OCI-LY1 (cell line): ENCODE data around the gene KIAA1143.

Source experiments
- H2AFZ ChIP-seq: fragments of 200-600 bp; sonication (generic), shearing (Covaris generic); 2 replicates; pipeline ENCODE4 v1.6.0; 2014; ENCODE audit warnings: antibody characterized with exemption, mild to moderate bottlenecking, low read length
- H3F3A ChIP-seq: fragments of 200-600 bp; sonication (generic), shearing (Covaris generic); 2 replicates; pipeline ENCODE4 v1.6.0; 2014; ENCODE audit warnings: mild to moderate bottlenecking, antibody characterized with exemption, low read length, moderate library complexity; ENCODE audit not compliant: insufficient read depth
- H3K27ac ChIP-seq: fragments of 200-600 bp; sonication (generic); 2 replicates; pipeline ENCODE4 v1.5.1; 2014; ENCODE audit warnings: low read length, mixed run types, mild to moderate bottlenecking, low read depth; ENCODE audit not compliant: poor library complexity, severe bottlenecking
- H3K27me3 ChIP-seq: fragments of 200-600 bp; sonication (generic); 2 replicates; pipeline ENCODE4 v1.6.0; 2014; ENCODE audit warnings: antibody characterized with exemption, mild to moderate bottlenecking, low read length, moderate library complexity; ENCODE audit not compliant: insufficient read depth
- H3K36me3 ChIP-seq: fragments of 200-600 bp; sonication (generic); 2 replicates; pipeline ENCODE4 v1.6.1; 2014; ENCODE audit warnings: mild to moderate bottlenecking, antibody characterized with exemption, low read length, moderate library complexity, mixed read lengths; ENCODE audit not compliant: insufficient read depth
- H3K4me1 ChIP-seq: fragments of 200-600 bp; sonication (generic); 2 replicates; pipeline ENCODE4 v1.5.1; 2014; ENCODE audit warnings: mild to moderate bottlenecking, low read length, moderate library complexity; ENCODE audit not compliant: insufficient read depth, severe bottlenecking
- H3K4me2 ChIP-seq: fragments of 200-600 bp; sonication (generic), shearing (Covaris generic); 2 replicates; pipeline ENCODE4 v1.6.1; 2014; ENCODE audit warnings: low read length
- H3K4me3 ChIP-seq: fragments of 200-600 bp; sonication (generic); 2 replicates; pipeline ENCODE4 v1.5.1; 2014; ENCODE audit warnings: low read length, low read depth, mild to moderate bottlenecking, mixed read lengths; ENCODE audit not compliant: poor library complexity, severe bottlenecking
- H3K79me2 ChIP-seq: fragments of 200-600 bp; shearing (Covaris generic); 2 replicates; pipeline ENCODE4 v1.6.1; 2016; ENCODE audit warnings: mixed run types, low read length, mixed read lengths; ENCODE audit not compliant: insufficient read depth
- H3K9ac ChIP-seq: fragments of 200-600 bp; sonication (generic), shearing (Covaris generic); 2 replicates; pipeline ENCODE4 v1.6.1; 2014; ENCODE audit warnings: mild to moderate bottlenecking, low read length, mixed read lengths
- H3K9me2 ChIP-seq: fragments of 200-600 bp; sonication (generic), shearing (Covaris generic); 2 replicates; pipeline ENCODE4 v1.6.1; 2014; ENCODE audit warnings: low read depth, mild to moderate bottlenecking, low read length, mixed read lengths
- H3K9me3 ChIP-seq: fragments of 200-600 bp; shearing (Covaris generic); 2 replicates; pipeline ENCODE4 v1.6.1; 2014; ENCODE audit warnings: low read length, mixed read lengths
- H4K20me1 ChIP-seq: fragments of 200-600 bp; sonication (generic), shearing (Covaris generic); 2 replicates; pipeline ENCODE4 v1.6.0; 2016; ENCODE audit warnings: mild to moderate bottlenecking, low read length; ENCODE audit not compliant: insufficient read depth
- EZH2 ChIP-seq: fragments of 200-600 bp; sonication (generic), shearing (Covaris generic); IDR thresholded peaks from 2 replicates; pipeline ENCODE4 v1.8.0; 2017; ENCODE audit warnings: borderline replicate concordance, mixed run types, mild to moderate bottlenecking, antibody characterized with exemption, low read length, moderate library complexity, mixed read lengths
- TF ChIP-seq, protein P1 (sequence below): fragments of 200-600 bp; sonication (generic), shearing (Covaris generic); IDR thresholded peaks from 2 replicates; pipeline ENCODE4 v1.5.1; 2017; ENCODE audit warnings: mild to moderate bottlenecking, antibody characterized with exemption, low read length, moderate library complexity, mixed read lengths

Gene KIAA1143

DNA sequence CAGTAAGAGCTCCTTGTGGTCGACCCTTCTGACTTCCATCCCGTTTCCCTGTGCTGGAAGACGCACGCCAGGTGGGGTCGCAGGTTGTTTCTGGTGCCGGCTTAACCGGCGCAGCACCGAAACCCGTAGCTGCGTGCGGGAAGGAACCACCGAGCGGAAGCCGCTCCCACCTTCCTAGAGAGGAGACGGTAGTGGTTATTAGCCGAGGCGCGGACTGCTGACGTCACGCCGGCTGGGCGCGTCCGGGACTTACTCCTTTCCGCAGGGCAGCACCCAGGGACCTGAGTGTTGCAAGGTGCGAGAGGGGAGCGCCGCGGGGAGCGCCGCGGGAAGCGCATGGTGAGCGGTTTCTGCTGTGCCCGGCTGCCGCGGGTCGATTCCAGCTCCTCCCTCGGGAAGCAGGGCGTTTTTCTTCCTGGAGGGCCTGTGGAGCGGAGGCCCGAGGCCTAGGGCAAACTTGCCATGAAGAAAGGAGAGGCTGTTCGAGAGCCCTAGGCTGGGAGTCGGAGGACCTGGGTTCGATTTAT is 32.0 kb downstream of the KIAA1143 start, which contains the start of gene ZNF501:
Gene ZNF501, plus strand, starts transcription at position 252 of the 527 bp plus-strand sequence. CDS start 4,787 bp downstream, outside the sequence.
- Histone ChIP-seq H3K9me2 (no peaks in the 10 kb centered on the region), H3K27me3 (no peaks in the 10 kb centered on the region), H3K4me1 (no peaks in the 10 kb centered on the region), H3F3A (no peaks in the 10 kb centered on the region), H3K79me2 (no peaks in the 10 kb centered on the region), H2AFZ (no peak within 1 kb of the TSS), H4K20me1 (no peaks in the 10 kb centered on the region), H3K9me3 (peaks cover 26% of the 10 kb centered on the region), H3K9ac (no peak within 1 kb of the TSS), H3K36me3 (no peaks in the 10 kb centered on the region), H3K4me3 (peak within 1 kb of the TSS; percentile 7), H3K27ac (no peak within 1 kb of the TSS), H3K4me2 (peak within 1 kb of the TSS; percentile 16; the same call in 1 of the 2 replicates)
- TF ChIP-seq, protein P1, sequence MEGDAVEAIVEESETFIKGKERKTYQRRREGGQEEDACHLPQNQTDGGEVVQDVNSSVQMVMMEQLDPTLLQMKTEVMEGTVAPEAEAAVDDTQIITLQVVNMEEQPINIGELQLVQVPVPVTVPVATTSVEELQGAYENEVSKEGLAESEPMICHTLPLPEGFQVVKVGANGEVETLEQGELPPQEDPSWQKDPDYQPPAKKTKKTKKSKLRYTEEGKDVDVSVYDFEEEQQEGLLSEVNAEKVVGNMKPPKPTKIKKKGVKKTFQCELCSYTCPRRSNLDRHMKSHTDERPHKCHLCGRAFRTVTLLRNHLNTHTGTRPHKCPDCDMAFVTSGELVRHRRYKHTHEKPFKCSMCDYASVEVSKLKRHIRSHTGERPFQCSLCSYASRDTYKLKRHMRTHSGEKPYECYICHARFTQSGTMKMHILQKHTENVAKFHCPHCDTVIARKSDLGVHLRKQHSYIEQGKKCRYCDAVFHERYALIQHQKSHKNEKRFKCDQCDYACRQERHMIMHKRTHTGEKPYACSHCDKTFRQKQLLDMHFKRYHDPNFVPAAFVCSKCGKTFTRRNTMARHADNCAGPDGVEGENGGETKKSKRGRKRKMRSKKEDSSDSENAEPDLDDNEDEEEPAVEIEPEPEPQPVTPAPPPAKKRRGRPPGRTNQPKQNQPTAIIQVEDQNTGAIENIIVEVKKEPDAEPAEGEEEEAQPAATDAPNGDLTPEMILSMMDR, result no peak
- TF ChIP-seq EZH2, result no peak

DNA sequence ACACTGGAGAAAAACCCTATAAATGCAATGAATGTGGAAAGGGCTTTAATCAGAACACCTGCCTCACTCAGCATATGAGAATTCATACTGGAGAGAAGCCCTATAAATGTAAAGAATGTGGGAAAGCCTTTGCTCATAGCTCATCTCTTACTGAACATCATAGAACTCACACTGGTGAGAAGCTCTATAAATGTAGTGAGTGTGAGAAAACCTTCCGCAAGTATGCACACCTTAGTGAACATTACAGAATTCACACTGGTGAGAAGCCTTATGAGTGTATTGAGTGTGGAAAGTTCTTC is 39.4 kb downstream of the KIAA1143 start:
- peaks cover 43% of the 10 kb centered on the region for H3K9me3 ChIP-seq
- TF ChIP-seq EZH2, result no peak
- TF ChIP-seq, protein P1, result no peak

DNA sequence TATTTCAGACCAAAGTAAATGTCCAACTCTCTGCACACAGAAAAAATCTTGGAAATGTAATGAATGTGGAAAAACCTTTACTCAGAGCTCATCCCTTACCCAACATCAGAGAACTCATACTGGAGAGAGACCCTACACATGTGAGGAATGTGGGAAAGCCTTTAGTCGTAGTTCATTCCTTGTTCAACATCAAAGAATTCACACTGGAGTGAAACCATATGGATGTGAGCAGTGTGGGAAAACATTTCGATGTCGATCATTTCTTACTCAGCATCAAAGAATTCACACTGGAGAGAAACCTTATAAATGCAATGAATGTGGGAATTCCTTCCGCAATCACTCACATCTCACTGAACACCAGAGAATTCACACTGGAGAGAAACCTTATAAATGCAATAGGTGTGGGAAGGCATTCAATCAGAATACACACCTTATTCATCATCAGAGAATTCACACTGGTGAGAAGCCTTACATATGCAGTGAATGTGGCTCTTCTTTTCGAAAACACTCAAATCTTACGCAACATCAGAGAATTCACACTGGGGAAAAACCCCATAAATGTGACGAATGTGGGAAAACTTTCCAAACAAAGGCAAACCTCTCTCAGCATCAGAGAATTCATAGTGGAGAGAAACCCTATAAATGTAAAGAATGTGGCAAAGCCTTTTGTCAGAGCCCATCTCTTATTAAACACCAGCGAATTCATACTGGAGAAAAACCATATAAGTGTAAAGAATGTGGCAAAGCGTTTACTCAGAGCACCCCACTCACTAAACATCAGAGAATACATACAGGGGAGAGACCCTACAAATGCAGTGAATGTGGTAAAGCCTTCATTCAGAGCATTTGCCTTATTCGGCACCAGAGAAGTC is 40.0 kb downstream of the KIAA1143 start:
- peaks cover 46% of the 10 kb centered on the region for H3K9me3 ChIP-seq

More for the DNA sequence above, 39.4 kb downstream of the KIAA1143 start:
- Histone ChIP-seq H3K9ac (no peak overlapping the region), H3K4me1 (no peaks in the 10 kb centered on the region), H3K4me2 (no peak overlapping the region), H3F3A (no peaks in the 10 kb centered on the region), H2AFZ (no peak overlapping the region), H3K36me3 (no peaks in the 10 kb centered on the region), H3K4me3 (no peak overlapping the region), H3K9me2 (no peaks in the 10 kb centered on the region), H4K20me1 (no peaks in the 10 kb centered on the region), H3K79me2 (no peaks in the 10 kb centered on the region), H3K27ac (no peak overlapping the region), H3K27me3 (no peaks in the 10 kb centered on the region)

More for the DNA sequence above, 40.0 kb downstream of the KIAA1143 start:
- H3K9me2 ChIP-seq, result no peaks in the 10 kb centered on the region
- H3K27me3 ChIP-seq, result no peaks in the 10 kb centered on the region
- H3F3A ChIP-seq, result no peaks in the 10 kb centered on the region
- no peak overlapping the region for H3K9ac ChIP-seq
- H2AFZ ChIP-seq, result no peak overlapping the region
- TF ChIP-seq, protein P1, result no peak
- no peak for TF ChIP-seq EZH2
- no peaks in the 10 kb centered on the region for H3K79me2 ChIP-seq
- H3K27ac ChIP-seq, result no peak overlapping the region
- H3K4me3 ChIP-seq, result no peak overlapping the region
- H3K4me2 ChIP-seq, result no peak overlapping the region
- no peaks in the 10 kb centered on the region for H3K36me3 ChIP-seq
- H3K4me1 ChIP-seq, result no peaks in the 10 kb centered on the region
- no peaks in the 10 kb centered on the region for H4K20me1 ChIP-seq
